HG02884 (cell line): ENCODE results near the gene DIP2A.
"Not testable (repeated sequence)": the region's sequence is repeated elsewhere in the genome, so short reads cannot be mapped to it uniquely, and the experiment has no call there.

Source experiments
- ATAC-seq: cut with Tn5 transposase; IDR thresholded peaks from one replicate; pipeline ENCODE4 v1.9.1; 2021; ENCODE audit warnings: mild to moderate bottlenecking, moderate library complexity; ENCODE audit not compliant: unreplicated experiment

Gene DIP2A

DNA sequence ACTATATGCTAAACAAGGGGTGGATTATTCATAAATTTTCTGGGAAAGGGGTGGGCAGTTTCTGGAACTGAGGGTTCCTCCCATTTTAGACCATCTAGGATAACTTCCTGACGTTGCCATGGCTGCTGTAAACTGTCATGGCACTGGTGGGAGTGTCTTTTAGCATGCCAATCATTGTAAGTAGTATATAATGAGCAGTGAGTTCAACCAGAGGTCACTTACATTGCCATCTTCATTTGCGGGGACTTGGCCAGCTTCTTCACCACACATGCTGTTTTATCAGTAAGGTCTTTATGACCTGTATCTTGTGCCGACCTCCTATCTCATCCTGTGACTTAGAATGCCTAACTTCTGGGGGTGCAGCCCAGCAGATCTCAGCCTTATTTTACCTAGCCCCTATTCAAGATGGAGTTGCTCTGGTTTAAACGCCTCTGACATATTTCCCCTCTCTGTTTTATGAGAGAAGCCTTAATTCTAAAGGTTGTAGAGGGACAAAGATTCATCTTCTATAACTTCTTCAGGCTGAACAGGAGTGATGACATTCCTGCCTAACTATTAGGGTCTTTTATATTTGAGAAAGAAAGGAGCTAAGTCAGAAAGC lies 60.4 kb downstream of the DIP2A start:
- no peak for ATAC-seq

DNA sequence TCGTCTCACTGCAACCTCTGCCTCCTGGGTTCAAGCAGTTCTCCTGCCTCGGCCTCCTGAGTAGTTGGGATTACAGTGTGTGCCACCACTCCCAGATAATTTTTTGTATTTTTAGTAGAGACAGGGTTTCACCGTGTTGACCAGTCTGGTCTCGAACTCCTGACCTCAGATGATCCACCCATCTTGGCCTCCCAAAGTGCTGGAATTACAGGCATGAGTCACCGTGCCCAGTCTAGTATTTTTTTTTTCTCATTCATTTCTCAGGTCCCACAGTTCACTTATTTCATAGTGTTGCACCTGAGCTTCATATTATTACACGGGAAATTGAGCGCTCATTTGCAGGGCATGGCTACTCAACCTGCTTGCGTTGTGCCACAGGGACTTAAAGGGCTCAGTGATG lies 68.7 kb downstream of the DIP2A start:
- ATAC-seq, result not testable (repeated sequence)

DNA sequence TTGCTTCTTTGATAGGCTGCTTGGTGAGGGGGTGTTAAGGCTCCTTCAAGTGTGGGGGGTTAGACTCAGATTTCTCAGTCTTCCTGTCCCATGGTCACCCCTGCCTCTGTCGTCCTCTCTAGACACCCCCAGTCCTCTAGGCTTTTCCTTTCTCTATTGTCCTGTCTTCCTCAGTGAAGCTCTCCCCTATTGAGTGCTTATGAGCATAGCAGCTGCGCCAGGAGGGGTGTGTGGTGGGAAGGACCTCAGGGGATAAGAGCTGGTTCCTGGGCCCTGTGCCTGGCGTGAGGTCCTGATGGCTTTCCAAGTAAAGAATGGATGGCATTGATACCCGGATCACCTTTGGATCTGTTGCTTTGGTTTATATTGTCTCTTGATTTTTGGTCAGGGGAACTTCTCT lies 69.1 kb downstream of the DIP2A start:
- ATAC-seq, result no peak

DNA sequence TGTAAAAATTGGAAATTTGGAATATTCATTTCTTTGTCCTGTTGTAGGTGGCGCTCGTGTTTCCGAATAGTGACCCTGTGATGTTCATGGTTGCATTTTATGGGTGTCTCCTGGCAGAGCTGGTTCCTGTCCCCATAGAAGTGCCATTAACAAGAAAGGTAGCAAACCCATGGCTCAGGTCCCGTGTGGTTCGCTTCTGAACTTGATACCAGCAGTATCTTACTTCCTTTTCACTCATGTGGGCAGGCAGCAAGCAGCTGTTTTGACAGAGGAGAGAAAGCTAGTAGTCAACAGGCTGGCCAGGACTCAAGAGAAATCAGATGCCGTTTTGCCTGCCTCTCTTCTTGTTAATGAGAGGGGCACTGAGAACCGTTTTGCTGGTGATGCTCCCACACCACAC lies 73.4 kb downstream of the DIP2A start:
- no peak for ATAC-seq

DNA sequence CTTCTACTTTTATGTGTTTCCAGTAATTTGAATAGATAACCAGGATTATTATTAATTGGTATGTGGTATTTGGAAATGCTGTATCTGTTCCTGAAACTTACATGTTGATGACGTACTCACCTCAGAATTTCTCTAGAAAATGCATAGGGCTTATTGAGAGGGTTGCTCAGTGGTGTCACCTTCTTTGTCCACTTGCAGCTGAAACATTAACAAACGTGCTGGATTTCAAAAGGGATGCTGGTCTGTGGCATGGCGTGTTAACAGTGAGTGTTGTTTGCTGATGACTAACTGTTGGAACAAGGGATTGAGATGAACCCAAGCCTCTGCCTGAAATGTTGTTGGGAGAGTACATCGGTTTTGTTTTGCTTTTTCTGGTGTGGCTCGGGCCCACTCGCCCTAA lies 78.3 kb downstream of the DIP2A start:
- no peak for ATAC-seq

DNA sequence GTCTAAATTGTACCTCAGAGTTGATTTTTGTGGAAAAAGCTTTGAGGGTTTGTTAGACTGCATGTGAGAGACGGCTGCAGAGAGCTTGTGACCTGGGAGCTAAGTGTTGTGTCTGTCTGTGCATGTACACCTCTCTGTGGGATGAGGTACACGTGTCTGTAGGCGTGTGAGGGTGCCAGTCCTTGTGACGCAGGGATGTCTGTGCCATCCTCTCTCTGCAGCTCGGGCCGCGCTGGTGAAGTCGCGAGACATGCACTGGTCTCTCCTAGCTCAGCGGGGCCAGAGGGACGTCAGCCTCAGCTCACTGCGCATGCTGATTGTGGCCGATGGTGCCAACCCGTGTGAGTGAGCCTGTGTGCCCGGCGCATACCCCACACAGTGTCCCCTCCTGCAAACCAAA lies 79.6 kb downstream of the DIP2A start:
- ATAC-seq, result no peak

DNA sequence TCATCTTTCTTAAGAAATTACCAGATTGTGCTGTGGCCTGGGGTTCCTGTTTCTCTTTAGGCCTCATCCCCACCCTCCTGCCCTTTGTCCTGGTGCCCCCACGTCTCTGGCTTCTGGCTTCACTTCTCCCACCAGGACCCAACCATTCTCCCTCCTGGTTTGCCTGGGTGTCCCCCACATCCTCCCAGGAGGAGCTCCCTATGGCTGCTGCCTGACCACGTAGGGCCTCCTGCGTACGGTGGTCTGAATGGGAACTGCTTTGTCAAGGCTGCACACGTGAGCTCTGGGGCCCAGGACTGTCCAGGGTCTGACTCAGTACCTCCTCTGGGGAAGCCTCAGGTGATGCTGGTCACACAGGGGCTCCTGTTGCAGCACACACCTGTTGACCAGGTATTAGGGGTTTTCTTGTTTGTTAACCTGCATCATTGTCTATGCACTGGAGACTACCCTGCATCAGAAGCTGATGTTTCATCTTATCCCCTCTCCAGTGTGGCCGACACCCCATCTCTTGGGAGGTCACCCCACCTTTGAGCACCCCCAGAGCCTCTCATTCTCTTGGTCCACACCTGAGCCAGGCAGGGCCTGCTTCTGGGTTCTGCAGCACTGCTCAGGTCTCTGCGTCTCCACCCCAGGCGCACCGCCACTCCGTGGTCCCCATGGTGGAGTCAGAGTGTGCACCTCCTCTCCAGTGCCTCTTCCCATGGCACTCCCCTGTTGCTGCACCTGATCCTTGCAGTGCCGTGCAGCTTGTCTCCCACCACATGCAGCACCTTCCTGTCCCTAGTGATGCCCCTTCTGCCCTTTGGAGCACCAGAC lies 80.4 kb downstream of the DIP2A start:
- no peak for ATAC-seq

DNA sequence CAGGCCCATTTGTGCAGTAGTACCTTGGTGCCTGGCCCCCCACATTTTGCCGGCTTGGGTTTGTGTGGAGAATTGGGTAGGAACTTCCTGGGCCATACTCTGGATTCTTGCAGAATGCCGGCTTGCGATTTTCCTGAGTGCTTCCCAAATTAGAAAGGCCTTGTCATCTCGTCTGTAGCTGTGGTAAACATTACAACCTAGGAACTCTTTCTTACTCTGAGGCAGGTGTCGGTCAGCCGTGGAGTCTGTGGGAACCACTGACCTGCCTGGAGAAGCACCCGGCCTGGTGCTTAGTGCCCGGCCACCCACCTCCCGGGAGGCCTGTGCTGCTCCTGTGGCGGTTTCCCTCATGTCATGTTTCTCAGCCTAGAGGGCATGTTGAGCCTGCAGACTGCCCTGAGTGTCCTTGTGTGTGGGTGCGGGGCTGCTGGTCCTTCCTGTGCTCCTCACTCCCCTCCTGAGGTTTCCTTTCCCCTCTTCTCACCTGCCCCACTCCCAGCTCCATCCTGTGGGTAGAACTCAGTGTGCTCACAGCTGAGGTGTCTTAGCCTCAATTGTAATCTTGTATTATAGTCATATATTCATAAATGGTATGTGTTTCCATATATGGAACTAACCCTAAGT lies 81.5 kb downstream of the DIP2A start:
- ATAC-seq, result no peak

DNA sequence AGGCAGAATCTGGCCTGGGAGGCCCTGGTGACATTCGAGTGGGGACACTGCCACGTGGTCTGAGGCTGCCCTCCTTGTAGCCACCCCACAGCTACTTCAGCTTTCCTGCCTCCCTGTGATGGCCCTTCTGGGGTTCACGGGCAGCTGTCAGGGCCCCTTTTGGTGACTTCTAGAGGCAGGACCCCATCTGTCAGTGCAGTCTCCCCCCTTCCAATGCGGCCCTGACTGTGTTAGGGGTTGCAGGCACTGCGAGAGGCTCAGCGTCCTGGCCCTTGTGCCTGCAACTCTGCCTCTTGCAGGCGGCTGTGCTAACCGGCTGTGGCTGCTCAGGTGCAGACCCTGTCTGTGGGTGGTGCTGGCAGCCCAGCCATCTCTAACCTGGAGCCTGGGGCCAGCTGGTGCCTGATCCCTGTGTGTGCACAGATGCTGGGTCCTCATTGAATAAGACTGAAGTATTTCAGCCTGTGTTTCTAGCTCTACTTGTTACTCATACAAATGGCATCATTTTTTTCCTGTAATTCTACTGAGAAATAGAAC lies 84.0 kb downstream of the DIP2A start:
- no peak for ATAC-seq

DNA sequence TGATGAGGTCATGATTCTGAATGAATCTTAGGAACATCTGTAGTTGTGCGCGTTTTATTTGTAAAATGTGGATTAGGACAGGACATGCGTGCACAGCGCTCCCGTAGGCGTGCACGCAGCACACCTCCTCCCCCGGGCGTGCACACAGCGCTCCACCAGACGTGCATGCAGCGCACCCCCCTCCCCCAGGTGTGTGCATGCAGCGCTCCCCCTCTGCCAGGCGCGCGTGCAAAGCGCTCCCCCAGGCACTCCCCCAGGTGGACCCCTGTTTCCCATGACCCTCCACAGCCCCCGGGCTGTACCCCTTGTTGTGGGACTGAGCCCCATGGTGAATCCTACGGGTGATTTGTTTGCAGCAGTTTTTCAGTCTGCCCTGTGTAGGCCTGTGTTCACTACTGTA lies 84.6 kb downstream of the DIP2A start:
- no peak for ATAC-seq

DNA sequence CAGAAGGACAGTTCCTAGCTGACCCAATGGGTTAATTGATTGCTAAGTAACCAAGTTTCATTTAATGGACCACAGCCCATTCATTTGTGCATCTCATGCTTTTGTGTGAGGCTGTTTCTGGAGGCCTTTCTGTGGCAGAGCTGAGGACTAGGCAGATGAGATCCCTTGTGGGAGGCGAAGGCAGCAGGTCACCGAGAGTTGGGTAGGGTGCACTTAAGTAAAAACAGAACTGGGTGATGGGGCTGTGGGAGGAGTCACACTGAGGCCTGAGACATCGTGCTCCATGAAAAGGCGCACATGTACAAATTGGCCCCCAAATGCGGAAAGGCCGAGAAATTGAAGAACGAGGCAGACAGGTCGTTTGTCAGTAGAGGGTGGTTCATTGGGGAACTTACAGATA lies 85.3 kb downstream of the DIP2A start:
- ATAC-seq, result no peak

DNA sequence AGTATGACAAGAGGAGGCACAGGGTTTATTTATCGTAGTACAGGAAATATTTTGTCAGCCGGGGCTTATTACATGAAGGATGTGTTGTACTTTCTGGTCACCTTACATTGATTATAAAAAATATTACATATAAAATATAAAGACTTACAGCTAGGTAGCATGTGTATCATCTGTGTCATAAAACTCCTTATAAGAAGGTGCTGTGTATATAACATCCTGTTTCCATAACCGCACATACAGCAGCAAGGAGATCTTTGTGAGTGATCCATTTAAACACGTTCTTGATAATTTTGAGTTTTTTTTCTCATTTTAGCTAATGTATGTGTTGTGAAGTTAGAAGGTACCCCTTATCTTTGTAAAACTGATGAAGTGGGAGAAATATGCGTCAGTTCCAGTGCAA lies 86.1 kb downstream of the DIP2A start:
- no peak for ATAC-seq

DNA sequence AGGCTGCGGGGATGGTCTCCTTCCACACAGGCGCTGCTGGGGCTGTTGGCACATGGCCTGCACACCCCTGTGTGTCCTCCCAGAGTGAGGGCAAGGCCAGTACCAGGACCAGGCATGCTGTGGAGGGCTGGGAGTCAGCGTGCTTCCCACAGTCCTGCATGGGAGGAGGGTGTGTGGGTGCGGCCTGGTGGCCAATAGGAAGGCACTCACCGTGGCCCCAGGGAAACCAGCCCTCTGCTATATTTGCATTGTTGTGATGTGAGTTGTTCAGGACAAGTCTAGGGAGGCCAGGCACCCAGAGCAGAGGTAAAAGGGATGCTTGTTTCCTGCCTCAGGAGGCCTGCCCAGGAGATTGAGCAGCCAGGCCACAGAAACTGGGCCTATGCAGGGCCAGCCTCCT lies 86.7 kb downstream of the DIP2A start:
- no peak for ATAC-seq

DNA sequence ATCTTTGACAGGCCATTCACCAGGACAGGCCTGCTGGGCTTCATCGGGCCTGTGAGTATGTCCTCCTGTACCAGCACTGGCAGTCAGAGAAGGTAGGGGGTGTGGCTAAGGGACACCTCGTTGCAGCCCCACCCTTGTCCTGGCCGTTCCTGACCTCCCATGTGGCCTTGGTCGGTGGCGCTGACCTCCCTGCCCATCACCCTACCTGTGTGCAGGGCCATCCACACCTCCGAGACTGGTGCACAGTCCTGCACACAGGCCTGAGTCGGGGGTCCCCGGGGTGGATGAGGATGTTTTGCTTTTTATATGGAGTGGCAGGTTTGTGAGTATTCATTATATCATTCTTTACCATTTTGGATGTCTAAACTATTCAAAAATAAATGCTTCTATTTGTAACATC lies 87.2 kb downstream of the DIP2A start:
- no peak for ATAC-seq

DNA sequence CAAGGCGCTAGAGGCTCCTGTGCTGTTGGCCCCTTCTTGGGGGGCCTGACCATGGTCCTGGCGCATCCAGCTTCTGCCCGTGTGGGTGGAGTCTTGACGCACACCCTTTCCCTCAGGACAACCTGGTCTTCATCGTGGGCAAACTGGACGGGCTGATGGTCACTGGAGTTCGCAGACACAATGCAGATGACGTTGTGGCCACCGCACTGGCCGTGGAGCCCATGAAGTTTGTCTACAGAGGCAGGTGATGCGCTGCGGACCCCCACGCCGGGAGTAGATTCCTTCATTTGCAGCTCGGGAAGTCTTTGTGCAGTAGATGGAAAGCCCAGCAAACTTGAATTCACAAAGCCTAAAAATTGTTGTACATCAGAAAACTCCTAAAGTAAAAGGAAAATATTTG lies 88.1 kb downstream of the DIP2A start:
- no peak for ATAC-seq

DNA sequence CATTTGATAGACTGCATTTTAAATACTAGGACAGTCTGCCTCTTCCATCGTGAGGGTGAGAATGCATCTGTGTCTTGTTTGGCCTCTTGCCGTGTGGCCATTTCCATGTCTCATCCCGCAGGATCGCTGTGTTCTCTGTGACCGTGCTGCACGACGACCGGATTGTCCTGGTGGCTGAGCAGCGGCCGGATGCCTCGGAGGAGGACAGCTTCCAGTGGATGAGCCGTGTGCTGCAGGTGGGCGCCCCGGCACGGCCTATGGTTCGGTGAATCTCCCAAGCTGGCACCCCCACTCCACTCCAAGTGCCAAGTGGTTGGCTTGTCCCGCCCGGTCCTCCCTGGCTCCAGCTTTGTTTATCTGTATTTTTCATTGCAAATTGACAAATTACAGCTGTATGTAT lies 91.0 kb downstream of the DIP2A start:
- no peak for ATAC-seq

DNA sequence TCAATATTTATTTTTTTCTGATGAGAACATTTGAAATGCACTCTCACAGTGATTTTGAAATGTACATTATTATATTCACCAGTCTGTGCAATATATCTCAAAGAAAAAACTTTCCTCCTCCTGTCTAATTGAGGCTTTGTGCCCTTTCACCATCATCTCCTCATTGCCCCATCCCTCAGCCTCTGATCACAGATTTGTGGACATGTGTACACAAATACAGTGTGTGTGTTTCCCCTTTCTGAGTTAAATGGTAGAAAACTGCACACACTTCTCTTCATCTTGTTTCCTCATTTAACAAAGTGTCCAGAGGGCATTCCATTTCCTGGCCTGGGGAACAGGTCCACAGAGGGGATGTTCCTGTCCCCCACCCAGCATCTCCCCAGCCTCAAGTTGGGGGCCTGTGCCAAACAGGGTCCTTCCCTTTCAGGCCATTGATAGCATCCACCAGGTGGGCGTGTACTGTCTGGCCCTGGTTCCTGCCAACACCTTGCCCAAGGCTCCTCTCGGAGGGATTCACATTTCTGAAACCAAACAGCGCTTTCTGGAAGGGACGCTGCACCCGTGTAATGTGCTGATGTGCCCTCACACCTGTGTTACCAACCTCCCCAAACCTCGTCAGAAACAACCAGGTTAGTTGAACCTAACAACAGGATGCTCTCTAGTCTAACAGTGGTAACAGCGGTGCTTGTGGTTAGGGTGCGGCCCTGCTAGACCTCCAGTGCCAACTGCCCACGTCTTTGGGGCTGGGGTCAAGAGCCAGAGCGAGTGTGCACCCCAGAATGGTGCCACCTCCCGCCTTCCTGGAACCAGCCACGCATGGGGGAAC lies 91.6 kb downstream of the DIP2A start:
- no peak for ATAC-seq

DNA sequence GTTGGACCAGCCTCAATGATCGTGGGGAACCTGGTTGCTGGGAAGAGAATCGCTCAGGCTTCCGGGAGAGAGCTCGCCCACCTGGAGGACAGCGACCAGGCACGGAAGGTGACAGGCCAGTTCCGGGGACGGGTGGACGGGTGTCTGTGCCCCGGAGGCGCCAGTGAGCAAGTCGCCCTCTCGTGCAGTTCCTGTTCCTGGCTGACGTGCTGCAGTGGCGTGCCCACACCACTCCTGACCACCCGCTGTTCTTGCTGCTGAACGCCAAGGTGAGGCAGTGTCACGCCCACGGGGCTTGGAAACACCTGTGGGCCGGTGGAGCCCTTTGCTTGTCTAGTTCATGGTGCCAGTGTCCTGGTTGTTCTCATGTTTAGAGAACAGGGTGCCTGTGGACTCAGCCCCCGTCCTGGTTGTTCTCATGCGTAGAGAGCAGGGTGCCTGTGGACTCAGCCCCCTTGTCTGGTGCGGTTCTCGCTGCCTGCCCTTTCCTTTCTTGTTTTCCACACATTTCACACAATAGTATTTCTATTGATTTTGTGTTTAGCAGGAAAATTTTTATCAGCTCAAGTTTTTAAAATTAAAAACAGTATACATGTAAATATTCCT lies 93.0 kb downstream of the DIP2A start:
- ATAC-seq, result no peak

DNA sequence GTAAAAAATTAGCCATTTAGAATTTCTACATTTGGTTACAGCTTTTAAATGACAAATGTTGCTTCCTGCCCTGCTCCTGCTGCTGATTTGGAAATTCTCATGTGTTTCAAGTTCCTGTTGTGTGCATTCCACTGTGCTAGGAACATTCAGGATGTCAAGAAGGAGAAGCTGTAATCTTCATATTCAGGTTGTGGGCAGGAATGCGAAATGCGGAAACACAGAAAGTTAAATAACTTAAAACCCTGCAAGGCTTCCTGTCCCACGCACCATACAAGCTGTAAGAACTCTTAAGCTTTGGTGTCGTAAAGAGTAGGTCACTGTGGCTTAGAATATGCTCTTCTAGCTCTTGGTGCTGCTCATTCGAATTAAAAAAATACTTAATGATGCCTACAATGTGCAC lies 93.6 kb downstream of the DIP2A start:
- ATAC-seq, result no peak

DNA sequence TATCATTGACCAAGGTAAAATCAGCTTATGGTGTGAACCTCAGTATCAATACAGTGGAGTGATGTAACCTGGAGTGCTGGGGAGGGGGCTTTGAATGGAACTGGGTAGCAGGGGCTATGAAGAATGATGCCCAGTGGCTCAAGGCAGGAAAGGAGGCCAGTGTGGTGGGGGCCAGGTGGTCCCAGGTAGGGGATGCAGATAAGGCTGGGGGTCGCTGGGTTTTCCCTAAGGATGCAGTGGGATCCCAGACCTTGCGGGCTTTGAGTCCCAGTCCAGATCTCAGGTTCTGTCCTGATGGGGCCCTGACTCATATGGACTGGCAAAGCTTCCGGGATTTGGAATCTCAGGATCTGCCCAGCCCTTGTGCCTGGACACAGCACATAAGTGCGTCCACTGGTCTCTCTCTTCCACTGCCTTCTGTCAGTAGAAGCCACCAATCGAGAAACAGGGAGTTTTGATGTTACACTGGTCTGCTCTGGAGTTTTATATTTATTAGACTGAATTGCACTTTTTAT lies 94.2 kb downstream of the DIP2A start:
- ATAC-seq, result no peak

DNA sequence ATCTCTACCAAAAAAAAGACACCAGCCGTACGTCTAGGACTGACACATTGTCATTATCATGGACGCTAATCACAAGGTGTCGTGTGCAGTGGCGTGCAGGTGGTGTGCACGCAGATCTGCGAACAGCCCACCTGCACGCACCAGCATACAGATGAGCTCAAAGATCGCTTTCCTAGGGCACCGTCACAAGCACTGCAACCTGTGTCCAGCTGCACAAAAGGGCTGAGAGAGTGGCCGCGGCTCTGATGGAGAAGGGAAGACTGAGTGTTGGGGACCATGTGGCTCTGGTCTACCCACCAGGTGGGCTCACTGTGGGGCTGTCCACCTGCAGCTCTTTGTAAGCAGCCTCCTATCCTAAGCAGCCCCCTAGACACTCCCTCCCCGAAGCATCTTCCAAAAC lies 95.3 kb downstream of the DIP2A start:
- no peak for ATAC-seq
